Heart left ventricle (tissue), 13 donors: ENCODE measurements around the gene TRMT1.

Source experiments
- POLR2A ChIP-seq, 2 donors: fragments of 450-650 bp; IDR thresholded peaks; one replicate each; pipeline ENCODE4 v1.6.1; 2017; ENCODE audit warnings: antibody characterized with exemption in 2 of 2, mild to moderate bottlenecking in 2 of 2, moderate library complexity in 2 of 2
- TF ChIP-seq, protein P1 (sequence below), 12 donors: fragments of 200-600 bp; sonication (generic) in 4 of 12; IDR thresholded peaks; one replicate each; pipeline versions ENCODE4 v1.5.0 to v1.8.0; 2018 to 2022; ENCODE audit warnings: antibody characterized with exemption in 12 of 12, mild to moderate bottlenecking in 5 of 12
- donor health status: ischemic (EF 13 %, LVEDD 7.1; RV severe dilation, severe dysfunction).
- donor health status: DM: no; HTN: yes; CAD: no.
- donor health status: DM: no; HTN: no; CAD: no.
- donor health status: ischemic (EF 25% LVEDD 6.9; RV normal size, moderate dysfunction).
- donor health status: ischemic (EF 25% LVEDD 5.7; RV mildly dilated, moderate dysfunction).
- donor health status: ischemic (EF 35%, LVEDD 5.7; RV mildly dilated, moderate dysfunction).
- donor health status: nonischemic (EF 11% LVEDD 7.7; RV severe dilation, severe dysfunction).
- donor health status: DM: yes; HTN: yes; CAD: no.
- donor health status: PGD.
- donor health status: ischemic (EF 29% LVEDD 5.4; RV normal size, mild dysfunction).
- donor health status: nonischemic (EF 23%, LVEDD 6.1; RV moderate dilation, normal function).

DNA sequence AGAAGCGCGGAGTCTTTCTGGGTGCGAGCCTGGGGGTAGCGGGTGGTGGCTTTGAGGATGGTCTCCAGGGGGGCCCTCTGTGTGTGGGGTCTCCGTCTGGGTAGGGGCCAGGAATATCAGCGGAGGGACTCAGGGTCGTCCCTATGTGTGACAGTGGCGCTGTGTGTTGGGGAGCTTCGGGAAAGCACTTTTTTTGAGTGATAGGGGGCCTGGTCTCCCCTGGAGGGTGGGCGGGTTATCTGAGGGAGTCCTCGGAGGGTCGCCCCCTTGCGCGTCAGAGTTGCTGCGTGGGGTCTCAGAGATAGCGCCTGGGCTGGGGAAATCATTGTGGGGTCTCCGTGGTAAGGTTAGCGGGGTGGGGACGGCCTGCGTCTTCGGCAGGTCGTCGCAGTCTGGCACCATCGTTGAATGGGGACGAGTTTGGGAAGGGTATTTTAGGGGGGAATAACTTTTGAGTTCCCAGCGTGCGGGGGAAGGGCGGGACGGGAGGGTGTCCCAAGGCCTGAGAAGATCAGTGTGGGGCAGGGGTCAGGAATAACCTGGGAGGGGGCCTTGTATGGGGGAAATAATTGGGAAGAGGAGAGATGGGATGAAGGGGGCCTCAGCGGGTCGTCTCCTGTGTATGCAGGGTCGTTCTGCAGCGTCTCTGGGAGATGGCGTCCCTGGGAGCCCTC lies 34.5 kb upstream of the TRMT1 start:
- TF ChIP-seq, protein P1, sequence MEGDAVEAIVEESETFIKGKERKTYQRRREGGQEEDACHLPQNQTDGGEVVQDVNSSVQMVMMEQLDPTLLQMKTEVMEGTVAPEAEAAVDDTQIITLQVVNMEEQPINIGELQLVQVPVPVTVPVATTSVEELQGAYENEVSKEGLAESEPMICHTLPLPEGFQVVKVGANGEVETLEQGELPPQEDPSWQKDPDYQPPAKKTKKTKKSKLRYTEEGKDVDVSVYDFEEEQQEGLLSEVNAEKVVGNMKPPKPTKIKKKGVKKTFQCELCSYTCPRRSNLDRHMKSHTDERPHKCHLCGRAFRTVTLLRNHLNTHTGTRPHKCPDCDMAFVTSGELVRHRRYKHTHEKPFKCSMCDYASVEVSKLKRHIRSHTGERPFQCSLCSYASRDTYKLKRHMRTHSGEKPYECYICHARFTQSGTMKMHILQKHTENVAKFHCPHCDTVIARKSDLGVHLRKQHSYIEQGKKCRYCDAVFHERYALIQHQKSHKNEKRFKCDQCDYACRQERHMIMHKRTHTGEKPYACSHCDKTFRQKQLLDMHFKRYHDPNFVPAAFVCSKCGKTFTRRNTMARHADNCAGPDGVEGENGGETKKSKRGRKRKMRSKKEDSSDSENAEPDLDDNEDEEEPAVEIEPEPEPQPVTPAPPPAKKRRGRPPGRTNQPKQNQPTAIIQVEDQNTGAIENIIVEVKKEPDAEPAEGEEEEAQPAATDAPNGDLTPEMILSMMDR (IDR thresholded peaks at IDR 0.05), result no peak
- TF ChIP-seq POLR2A (IDR thresholded peaks at IDR 0.05), result no peak
